A673 (cell line): ENCODE results near the gene ABCA4.

Experiments used
- CTCF ChIP-seq: fragments of 300-800, 200-600 bp; sonication (generic); conservative IDR thresholded peaks from 2 replicates; pipeline ENCODE4 v1.5.1; 2017; ENCODE audit warnings: low read depth, mild to moderate bottlenecking, antibody characterized with exemption, low read length, moderate library complexity, mixed read lengths
- EZH2 ChIP-seq: fragments of 200-600 bp; sonication (generic); IDR thresholded peaks from 2 replicates; pipeline ENCODE4 v1.6.1; 2017; ENCODE audit warnings: borderline replicate concordance, low read depth, mild to moderate bottlenecking, mixed read lengths, antibody characterized with exemption, low read length; ENCODE audit not compliant: poor library complexity, severe bottlenecking

GRCh38 chr1:94009304-94009703, 111.6 kb downstream of the ABCA4 start:
- TF ChIP-seq EZH2 (no peak), CTCF (no peak)
